GM18861 (cell line): ENCODE results near the gene FOXP4.

Source experiments
- ATAC-seq: cut with Tn5 transposase; IDR thresholded peaks from one replicate; pipeline ENCODE4 v1.9.1; 2021; ENCODE audit not compliant: unreplicated experiment

Gene FOXP4

GRCh38 chr6:41561931-41562911 lies 16.0 kb downstream of the FOXP4 start:
- ATAC-seq, result no peak

DNA sequence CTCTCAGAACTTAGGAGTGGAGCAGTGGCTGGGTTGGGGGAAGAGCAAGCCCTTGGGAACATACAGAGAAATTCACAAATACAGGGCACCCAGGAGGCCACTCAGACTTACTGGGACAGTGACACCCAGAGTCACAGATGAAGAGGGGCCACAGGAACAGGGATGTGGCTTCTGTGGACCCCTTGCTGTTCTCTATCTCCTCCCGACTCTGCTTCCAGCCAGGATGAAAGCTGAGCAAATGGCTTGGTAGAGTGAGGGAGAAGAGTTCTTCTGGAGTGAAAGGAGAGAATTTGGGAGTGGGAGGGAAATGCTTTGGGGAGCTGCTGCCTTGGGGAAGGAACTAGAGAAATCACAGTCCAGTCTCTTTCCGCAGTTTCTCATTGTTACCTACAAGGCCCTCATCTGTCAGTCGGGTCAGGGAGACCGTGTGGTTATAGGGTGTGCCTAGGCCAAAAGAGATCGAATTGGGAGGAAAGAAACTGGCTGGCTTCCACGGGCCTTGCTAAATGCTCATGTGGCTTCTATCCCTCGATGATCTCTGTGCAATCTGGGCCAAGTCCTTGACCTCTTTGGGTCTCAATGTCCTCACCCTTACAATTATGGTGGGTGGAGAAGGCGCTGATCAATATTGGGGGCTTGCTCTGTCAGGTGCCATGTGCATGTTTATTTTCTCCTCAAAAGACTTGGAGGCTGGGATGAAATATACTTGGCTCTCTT lies 17.0 kb downstream of the FOXP4 start:
- ATAC-seq, result no peak

DNA sequence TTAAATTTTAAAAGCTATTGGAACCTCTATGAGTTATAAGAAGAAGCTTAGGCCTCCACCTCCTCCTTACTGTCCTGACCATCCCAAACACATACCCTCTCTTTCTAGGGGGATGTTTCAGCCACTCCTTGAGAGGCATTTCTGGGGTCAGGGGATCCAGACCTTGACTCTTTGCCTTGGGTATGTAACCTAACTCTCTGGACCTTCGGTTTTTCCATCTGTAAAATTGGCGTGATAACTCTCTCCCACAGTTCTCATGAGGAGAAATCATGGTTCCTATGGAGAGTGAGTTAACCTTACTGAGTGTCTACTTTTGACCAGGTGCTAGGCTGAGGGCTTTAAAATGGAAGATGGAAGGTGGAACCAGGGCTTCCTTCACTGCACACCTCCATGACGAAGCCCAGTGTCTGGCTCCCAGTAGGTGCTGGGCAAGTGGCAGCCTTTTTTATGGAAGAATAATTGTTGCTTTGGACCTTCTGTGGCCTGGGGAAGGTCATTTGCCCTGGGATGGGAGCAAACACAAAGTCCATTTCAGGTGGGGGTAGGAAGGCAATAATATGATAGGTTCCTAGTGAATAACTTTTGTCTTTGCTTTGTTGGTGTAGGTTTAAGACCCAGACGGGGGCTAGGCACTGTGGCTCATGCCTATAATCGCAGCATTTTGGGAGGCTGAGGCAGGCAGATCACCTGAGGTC lies 18.4 kb downstream of the FOXP4 start:
- no peak for ATAC-seq

DNA sequence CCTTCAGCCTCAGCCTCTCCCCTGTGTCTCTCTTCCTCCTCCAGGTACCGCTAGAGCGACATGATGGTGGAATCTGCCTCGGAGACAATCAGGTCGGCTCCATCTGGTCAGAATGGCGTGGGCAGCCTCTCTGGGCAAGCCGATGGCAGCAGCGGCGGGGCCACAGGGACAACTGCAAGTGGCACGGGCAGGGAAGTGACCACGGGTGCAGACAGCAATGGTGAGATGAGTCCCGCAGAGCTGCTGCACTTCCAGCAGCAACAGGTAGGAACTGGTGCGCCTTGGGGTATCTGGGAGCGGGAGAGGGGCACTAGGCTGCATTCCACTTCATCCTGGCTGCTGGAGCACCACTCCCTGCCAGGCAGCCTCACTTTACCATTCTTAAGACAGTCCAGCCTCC lies 19.5 kb downstream of the FOXP4 start:
- ATAC-seq, result no peak

- no peak for ATAC-seq
Measured at GRCh38 chr6:41566961-41567360, 20.8 kb downstream of the FOXP4 start.

DNA sequence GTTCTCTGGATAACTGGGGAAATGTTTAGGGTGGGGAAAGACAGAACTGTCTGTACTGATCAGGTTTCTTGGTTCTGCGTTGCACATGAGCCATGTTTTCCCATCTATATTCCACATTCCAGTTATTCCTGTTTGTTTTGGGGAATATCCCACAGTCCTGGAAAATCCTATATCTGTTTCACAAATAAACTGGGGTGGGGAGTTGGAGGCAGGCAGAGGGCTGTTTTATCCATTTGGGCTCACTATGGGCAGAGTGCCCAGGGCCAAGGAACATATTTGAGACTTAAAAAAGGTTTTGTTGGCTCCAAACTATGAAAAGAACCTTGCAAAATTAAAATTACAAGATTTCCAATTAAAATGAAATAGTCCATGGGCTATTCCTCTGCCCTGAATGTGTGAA lies 21.5 kb downstream of the FOXP4 start:
- ATAC-seq, result no peak

DNA sequence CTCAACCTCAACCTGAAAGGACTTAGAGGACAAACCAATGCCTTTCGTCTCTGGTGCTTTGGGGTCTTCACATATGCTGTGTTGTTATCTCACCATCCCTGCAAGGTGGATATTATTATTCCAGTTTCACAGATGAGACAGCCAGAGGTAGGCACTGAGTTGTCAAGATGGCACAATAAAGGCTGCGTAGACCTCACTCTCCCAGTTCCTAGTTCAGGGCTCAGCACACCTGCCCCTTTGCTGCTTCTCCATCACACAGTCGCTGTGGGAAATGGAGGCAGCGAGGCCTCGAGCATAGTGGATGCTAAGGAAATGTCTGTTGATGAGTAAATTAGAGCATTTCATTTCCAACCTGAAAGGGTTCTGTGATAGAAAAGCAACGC lies 22.0 kb downstream of the FOXP4 start:
- ATAC-seq, result no peak

DNA sequence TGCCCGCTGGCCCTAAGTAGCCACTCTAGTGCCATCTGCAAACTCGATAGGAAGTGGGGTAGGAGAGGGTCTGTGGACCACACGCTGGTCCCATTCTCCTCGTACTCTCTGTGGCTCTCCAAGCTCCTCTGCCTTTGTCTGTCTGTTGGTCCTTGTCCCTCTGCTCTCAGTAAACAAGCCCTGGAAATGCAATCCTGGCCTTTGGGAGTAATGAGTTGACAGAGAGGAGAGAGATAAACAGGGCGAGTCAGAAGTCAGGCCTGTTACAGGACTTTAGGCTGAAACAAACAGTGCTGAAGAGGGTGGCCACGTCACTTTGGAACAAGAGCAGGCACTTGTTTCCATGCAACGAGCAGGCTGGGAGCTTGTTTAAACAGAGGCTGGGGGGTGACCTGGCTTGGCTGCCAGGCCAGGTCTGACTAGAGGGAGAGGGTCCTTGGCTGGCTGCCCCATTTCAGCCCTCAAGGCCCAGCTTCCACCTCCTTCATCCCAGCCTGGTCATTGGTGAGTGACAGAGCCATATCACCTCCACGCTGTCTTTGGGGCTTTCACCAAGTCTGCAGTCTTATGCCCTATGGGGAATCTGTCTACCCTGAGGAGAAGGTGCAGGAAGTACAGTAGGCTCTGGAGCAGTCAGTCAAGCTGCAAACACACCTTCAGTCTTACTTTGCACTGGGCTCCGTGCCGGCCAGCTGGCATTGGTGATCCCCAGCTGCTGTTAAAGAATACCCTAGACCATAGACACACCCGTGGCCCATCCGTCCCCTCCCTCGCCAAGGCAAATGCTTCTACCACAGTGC lies 22.6 kb downstream of the FOXP4 start:
- ATAC-seq, result no peak

DNA sequence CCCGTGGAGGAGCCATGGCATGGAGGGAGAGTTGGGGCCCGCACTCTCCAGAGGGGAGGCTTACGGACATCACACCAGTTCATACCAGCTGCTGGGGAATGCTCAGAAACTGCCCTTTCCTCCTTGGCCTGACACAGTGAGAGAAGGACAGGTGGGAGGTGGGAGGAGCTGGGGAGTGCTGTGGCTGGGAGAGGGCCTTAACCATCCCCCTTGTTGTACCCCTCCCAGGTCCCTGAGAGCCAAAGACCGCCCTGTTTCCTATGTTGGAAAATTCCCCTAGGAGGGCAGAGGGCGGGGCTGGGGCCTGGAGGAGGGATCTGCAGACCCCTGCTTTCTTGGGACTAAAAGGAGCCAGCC lies 24.1 kb downstream of the FOXP4 start:
- ATAC-seq, result no peak

GRCh38 chr6:41571021-41571780 lies 25.0 kb downstream of the FOXP4 start:
- no peak for ATAC-seq

DNA sequence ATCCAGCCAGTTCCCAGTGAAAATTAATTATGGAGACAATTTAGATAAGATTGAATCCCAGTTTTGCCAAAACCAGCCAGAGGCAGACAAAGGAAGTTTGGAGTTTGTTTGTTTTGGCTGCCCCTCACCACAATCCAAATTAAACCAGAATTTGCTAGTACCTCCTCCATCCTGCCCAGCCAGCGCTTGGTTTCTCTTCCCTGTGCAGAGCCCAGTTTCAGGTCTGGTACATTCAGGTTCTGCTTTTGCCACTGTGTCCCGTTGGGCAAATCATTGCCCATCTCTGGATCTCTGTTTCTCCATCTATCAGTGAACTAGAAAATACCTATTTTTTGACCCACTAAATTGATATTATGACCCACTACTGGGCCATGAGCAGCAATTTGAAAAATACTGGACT lies 26.4 kb downstream of the FOXP4 start:
- ATAC-seq, result no peak

DNA sequence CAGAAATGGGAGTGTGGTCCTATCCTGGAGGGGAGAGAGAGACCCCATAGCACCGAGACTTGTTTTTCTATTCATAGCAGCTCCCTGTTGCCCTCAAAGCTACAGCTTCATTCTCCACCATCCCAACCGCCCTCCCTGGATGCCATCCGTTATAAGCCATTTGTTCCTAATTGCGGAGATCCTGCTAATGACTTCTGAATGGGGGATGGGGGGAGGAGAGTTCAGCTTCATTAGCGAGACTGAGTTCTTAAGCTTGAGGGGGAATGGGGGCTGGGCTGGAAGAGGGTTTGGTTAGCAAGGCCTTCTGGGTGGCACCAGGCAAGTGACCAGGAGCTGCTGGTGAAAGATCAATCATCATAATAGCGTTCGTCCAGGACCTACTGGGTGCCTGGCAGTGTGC lies 27.1 kb downstream of the FOXP4 start:
- no peak for ATAC-seq

DNA sequence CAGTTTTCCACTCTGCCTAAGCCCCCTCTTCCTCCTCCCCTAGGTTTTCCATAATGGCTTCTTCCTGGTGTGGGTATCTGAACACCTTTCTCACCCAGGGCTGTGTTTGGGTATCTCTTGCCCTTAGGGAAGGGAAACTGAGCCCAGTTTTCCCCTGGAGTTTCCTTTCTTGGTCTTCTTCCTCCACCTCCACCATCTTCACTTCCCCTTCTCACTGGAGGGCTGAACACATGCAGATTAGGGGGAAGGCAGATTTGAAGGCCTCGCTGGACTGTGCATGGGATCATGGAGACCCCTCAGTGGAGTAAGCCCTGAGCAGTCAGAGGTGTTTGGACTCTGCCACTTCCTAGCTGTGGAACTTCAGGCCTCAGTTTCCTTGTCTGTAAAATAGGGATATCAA lies 27.8 kb downstream of the FOXP4 start:
- ATAC-seq, result no peak

- ATAC-seq, result no peak
Measured at GRCh38 chr6:41575598-41575997, 29.4 kb downstream of the FOXP4 start.

GRCh38 chr6:41576667-41577066 lies 30.5 kb downstream of the FOXP4 start:
- no peak for ATAC-seq

- ATAC-seq, result no peak
Measured at GRCh38 chr6:41577356-41578216, 31.4 kb downstream of the FOXP4 start.

- ATAC-seq, result no peak
Measured at GRCh38 chr6:41578217-41579087, 32.3 kb downstream of the FOXP4 start.

DNA sequence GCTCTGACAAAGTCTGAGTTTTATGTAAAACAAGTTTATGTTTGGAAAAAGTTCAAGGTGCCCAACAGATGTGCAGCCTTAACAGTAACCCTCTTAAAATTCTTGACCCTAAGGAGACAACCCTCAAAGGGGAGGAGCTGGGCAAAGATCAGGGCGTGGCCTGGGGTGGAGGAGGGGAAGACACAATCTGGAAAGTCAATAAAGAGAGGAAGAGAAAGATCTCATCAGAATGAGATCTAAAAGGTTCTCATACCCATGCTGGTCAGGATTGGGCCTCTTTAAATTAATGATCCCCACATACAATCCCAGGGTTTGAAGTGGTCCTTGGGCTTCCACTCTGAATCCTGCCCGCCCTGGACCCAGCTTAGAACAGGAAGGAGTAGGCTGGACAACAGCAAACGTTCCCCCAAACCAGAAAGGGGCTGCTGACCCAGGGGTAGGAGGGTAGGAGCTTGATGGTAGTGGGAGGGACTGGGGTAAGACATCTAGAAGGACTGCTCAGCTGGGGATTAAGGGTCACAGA lies 33.0 kb downstream of the FOXP4 start:
- ATAC-seq, result no peak
